ENCODE measurements around the gene ZNF724.

DNA sequence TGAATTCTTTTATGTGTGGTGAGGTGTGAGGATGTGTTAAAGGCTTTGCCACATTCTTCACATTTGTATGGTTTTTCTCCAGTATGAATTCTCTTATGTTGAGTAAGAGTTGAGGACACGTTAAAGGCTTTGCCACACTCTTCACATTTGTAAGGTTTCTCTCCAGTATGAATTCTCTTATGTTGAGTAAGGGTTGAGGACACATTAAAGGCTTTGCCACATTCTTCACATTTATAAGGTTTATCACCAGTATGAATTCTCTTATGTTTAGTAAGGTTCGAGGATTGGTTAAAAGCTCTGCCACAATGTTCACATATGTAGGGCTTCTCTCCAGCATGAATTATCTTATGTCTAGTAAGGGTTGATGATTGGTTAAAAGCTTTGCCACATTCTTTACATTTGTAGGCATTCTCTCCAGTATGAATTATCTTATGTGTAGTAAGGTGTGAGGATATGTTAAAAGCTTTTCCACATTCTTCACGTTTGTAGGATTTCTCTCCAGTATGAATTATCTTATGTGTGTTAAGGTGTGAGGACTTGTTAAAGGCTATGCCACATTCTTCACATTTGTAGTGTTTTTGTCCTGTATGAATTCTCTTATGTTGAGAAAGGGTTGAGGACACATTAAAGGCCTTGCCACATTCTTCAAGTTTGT, 27.1 kb downstream of the ZNF724 start:
- TF ChIP-seq, protein P1, sequence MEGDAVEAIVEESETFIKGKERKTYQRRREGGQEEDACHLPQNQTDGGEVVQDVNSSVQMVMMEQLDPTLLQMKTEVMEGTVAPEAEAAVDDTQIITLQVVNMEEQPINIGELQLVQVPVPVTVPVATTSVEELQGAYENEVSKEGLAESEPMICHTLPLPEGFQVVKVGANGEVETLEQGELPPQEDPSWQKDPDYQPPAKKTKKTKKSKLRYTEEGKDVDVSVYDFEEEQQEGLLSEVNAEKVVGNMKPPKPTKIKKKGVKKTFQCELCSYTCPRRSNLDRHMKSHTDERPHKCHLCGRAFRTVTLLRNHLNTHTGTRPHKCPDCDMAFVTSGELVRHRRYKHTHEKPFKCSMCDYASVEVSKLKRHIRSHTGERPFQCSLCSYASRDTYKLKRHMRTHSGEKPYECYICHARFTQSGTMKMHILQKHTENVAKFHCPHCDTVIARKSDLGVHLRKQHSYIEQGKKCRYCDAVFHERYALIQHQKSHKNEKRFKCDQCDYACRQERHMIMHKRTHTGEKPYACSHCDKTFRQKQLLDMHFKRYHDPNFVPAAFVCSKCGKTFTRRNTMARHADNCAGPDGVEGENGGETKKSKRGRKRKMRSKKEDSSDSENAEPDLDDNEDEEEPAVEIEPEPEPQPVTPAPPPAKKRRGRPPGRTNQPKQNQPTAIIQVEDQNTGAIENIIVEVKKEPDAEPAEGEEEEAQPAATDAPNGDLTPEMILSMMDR (IDR thresholded peaks at IDR 0.05; ENCODE audit: low read depth, low read length), result no peak
- no peak for TF ChIP-seq EZH2phosphoT487 (IDR thresholded peaks at IDR 0.05; ENCODE audit: low read depth)

Measured in OCI-LY3 (cell line).